NCI-H1417 (cell line): ENCODE measurements around the gene MEP1B.
"Not testable (repeated sequence)": the region's sequence is repeated elsewhere in the genome, so short reads cannot be mapped to it uniquely, and the experiment has no call there.

ENCODE experiments used
- DNase-seq, 3 experiments: peaks; one replicate each; lab custom pipeline; 2025; lab: John Stamatoyannopoulos, UW

Gene MEP1B

DNA sequence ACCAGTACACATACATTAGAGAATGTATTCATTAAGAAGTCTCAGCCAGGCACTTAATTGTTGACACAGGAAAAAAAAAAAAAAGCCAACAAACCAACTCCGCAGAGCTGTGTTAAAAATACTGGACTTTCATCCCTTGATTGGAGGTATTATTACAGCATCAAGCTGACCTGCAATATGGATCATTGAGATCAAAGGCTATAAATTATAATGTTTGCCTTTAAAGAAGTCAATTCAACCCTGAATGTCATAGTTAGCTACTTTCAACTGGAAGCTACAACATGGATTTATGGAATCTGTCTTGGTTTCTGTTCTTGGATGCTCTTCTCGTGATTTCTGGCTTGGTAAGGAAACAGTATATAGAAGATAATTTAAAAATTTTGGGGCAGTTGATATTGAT is at the start of gene MEP1B:
TSS of gene MEP1B (plus strand) at position 250 of the 400 bp plus-strand sequence. CDS start at position 282, 32 bp downstream.
- peak in 1 of 3 experiments; percentile 53 for DNase-seq

DNA sequence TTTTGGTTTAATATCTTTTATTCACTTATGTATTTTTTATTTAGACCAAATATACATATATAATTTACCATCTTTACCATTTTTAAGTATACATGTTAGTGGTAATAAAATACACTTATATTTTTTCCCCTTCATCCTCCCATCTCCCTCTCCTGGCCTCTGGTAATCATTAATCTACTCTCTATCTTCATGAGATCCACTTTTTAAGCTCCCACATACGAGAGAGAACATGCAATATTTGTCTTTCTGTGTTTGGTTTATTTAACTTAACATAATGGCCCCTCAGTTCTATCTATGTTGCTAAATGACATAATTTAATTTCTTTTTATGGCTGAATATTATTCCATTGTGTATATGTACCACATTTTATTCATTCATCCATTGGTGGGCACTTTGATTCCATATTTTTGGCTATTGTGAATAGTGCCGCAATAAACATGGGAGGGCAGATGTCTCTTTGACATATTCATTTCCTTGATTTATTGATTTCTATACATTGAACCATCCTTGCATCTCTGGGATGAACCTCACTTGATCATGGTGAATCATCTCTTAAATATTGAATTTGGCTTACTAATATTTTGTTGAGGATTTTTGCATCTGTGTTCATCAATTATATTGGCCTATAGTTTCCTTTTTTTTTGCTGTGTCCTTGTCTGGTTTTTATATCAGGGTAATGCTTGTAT is 41.5 kb upstream of the MEP1B start:
- DNase-seq: no peak

DNA sequence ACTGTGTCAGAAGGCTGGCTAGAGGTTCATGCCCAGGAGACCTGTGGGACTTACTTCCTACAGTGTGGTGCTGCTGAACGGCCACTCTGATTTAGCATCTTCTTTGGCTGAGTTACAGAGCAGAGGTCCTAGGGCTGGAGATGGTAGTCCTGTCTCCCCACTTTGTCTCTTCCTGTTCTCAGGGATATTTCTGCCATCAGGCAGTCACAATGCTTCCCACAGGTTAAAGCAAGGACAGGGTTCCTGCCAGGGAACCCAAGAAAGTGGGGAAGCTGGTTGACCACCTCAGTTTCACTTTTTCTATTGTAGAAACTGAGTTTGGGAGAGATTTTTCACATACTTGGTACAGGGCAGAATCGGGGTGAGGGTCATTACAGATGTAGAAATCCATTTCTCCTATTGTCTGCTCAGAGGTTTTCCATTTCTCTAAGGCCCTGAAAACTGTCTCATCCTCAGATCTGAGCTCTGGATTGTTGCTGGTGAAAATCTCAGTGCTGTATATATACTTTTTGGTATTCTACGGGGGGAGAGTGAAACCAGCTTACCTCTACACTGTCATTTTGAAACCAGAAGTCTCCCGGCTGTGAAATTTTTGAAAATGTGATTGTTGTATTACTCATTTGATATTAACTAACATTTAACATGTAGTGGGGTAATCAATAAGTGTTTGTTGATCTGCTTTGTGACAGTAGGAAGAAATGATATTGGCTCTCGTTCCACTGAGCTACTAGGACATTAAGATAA is 37.0 kb upstream of the MEP1B start:
- DNase-seq: no peak

DNA sequence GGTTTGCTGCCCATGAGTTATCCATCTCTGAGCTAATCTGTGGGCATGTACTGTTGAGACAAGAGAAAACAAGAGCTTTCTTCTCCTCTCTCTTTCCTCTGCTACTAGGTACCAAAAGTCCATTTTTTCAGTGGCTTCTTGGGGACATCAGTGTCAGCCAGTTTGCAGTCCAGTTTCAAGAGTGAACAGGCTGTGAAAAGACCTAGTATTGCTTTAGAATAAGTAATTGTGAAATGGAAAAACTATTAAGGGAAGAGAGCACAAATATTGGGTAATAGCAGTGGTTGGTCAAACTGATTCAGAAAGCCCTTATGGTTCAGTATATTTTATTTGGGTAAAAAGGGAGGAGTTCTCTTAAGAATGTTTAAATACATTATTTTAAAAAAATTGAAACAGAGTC is 33.0 kb upstream of the MEP1B start:
- DNase-seq: no peak

DNA sequence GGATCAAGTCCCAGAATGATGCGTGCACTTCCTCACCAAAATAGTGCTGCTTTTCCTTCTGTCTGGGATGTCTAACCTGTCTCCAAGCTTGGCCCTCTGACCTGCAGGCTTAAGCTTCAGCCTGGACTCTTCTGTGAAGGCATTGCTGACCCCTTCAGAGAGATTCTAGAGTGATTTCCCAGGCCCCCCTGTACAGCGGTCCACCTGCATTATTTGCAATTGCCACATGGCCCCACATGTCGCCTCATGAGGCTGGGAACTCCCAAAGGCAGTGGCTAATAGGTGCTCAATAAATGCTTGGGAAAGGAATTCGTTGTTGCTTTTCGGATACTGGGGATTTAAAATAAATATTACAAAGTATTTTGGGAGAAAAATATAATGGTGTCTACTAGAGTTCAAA is 32.3 kb upstream of the MEP1B start:
- DNase-seq: no peak

DNA sequence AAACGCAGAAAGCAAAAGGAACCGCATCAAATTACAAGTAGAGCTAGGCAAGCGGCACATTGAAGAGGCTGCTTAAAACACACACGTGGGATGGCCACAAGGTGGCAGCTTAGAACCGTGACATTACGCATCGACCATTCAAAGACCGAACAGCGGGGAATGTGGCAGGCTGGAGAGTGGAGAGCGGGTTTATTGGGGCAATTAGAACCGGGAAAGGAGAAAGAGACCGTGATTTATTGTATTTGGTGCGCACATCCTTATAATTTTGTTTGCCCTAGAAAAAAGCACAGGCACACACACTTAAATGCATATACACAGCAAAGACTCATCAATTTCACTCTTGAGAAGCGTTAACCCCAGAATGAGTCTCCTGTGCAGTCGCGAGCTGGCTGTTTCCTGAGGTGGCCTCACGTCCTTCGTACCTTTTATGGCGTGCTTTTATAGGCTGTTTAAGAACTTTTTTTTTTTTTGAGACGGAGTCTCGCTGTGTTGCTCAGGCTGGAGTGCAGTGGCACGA is 31.7 kb upstream of the MEP1B start:
- DNase-seq: peak; percentile 90 to 99 (median 92)

DNA sequence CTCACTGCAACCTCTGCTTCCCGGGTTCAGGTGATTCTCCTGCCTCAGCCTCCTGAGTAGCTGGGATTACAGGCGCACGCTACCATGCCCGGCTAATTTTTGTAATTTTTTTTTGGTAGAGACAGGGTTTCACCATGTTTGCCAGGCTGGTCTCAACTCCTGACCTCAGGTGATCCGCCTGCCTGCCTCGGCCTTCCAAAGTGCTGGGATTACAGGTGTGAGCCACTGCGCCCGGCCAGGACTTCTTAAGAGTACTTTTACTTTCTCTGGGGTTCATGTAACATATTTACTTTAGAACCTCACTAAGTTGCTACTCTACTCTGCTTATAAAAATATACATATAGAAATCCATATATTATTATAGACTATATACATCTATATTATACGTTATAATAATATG is 31.2 kb upstream of the MEP1B start:
- DNase-seq: not testable (repeated sequence)

DNA sequence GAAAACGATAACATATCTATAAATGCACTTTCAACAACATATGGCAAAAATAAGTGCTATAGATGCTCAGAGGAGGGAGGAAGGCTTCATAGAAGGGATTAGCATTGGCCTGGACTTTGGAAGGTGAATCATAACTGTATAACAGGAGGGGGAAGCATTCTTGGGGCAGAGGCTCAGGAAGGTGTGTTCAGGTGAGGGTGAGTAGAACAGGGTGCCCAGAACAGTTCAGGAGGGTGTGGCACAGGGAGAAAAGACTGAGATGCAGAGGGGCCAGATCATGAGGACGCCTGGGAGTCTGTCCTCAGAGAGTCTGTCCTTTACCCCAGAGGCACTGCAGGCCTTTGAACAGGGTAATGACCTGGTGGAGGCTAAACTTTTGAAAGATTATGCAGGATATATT is 29.3 kb upstream of the MEP1B start:
- DNase-seq: no peak

DNA sequence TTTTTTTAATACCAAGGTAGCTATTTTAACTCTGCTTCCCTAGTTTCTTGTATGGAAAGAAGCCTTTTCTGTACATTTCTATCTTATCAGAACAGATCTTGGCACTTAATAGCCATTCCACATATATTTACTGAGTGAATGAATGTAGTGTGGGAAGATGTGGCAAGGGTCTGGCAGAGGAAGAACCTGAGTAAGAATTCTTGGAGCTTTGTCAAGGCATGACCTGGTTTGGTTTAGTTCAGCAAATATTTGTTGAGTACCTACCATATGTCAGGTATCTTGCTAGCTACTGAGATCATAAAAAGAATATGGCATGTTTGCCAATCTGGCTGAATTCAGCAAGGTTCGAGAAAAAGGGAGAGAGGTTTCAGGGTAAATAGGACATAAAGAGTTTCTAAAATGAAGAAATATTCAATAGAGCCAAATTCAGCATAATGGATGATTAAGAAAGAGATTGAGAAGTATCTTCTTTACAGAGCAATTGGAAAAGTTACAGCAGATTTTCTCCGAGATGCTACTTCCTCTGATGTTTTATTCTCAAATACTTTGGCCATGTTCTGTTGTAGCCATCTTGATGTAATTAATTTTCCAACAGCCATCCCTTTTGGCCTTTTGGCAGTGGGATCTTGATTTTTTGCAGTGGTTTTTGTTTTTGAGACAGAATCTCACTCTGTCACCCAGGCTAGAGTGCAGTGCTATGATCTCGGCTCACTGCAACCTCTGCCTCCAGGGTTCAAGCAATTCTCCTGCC is 21.7 kb upstream of the MEP1B start:
- DNase-seq: no peak

DNA sequence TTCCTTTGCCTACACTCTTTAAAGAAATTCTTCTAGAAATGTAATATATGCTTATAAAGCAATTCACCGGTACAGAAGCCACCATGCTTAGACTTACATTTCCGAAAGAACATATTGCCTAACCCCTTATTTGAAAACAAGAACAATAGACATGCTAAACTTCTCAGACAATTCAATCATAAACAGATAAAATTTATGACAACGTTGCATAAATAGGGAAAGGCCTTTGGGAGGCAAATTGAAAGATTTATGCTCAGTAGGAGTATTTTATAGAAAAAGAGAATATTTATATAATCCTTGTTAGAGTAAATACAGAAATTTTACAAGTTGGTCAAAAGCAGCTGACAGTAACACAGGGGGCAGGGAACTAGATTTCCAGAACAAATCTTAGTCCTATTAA is 16.2 kb upstream of the MEP1B start:
- DNase-seq: no peak

DNA sequence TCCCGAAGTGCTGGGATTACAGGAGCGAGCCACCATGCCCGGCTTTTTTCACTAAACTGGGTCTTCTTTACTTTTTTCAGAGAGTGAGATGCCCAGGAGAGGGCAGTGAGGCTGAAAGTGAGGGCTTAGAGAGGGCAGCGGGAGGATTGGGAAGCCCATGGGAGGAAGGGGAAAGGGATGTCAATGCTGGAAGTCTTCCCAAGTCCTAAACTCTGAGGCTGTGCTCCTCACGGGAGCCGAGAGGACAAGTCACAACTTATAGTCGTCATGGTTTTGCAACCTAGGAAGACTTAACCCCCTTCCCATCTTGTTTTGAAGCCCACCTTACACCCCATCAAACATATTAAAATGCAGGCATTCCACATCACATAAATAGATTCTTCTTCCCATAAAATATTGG is 15.1 kb upstream of the MEP1B start:
- no peak for DNase-seq

DNA sequence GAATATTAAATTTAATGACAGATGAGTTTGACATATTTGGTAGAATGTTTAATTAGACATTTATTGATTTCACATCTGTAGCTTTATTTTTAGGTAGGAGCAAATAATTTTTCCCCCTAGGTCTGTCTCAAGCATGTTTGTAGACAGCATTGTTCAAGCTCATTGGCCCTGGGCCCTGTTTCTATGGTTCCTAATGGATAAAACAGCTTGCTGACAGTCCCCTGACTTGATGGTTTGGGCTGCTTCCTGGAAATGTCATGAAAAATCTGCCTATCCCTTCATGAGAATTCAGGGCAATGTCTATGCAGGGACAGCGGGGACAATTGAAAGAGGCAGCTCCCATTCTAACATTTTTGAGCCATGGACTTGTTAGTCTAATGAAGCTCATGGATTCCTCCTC is 14.6 kb upstream of the MEP1B start:
- DNase-seq: peak in 1 of 3 experiments; percentile 18

DNA sequence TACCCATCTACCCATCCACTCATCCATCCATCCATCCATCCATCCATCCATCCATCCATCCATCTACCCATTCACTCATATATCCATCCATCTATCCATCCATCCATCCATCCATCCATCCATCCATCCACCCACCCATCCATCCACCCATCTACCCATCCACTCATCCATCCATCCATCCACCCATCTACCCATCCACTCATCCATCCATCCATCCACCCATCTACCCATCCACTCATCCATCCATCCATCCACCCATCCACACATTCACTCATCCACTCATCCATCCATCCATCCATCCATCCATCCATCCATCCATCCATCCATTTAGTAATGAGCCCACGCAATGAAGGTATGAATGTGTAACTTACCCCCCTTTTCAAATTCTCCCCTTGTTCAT is 13.1 kb upstream of the MEP1B start:
- DNase-seq: not testable (repeated sequence)

DNA sequence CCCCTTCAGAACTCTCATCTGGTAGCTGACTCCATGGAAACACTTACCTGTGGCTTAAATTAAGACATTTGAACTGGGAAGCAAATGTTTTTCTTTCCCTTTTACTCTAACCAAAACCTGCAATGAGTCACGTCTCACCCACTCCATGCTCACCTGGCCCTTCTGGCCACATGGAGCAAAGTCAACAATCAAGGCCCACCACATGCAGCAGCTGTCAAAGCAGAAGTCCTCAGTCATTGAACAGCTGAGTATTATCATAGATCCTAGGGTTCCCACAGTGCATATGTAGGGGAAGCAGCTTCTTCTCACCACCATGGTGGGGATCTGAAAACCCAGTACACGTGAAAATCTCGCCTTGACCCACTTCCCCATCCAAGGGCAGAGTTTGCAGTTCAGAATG is 12.3 kb upstream of the MEP1B start:
- DNase-seq: peak in 2 of 3 experiments; percentile 40 to 78

DNA sequence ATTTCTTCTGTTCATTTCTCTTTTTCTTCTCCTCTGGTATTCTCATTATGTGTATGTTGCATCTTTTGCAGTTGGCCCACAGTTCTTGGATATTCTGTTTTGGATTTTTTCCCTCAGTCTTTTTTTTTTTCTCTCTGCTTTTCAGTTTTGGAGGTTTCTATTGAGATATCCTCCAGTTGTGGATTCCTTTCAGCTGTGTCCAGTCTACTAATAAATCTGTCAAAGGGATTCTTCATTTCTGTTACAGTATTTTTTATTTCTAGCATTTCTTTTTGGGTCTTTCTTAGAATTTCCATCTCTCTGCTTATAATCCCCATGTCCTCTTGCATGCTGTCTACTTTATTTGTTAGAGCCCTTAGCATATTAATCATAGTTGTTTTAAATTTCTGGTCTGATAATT is 6.3 kb upstream of the MEP1B start:
- DNase-seq: no peak

DNA sequence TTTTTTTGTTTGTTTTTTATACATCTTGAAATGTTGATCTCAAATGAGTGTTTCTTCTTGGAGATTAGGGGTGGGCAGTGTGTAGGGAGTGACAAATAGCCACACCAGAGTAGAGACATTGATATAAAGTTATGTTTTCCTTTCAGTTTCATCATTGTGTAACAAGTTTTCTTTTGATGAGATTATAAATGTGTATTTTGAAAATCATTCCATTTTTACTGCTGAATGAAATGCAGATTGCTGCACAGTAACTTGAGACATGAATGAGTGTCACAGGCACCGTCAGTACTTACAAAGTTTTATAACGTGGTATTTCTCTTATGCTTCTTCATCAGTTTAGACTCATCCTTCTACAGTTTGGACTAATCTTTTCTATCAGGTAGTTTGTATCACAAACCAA is 370 bp downstream of the MEP1B start:
- no peak for DNase-seq

DNA sequence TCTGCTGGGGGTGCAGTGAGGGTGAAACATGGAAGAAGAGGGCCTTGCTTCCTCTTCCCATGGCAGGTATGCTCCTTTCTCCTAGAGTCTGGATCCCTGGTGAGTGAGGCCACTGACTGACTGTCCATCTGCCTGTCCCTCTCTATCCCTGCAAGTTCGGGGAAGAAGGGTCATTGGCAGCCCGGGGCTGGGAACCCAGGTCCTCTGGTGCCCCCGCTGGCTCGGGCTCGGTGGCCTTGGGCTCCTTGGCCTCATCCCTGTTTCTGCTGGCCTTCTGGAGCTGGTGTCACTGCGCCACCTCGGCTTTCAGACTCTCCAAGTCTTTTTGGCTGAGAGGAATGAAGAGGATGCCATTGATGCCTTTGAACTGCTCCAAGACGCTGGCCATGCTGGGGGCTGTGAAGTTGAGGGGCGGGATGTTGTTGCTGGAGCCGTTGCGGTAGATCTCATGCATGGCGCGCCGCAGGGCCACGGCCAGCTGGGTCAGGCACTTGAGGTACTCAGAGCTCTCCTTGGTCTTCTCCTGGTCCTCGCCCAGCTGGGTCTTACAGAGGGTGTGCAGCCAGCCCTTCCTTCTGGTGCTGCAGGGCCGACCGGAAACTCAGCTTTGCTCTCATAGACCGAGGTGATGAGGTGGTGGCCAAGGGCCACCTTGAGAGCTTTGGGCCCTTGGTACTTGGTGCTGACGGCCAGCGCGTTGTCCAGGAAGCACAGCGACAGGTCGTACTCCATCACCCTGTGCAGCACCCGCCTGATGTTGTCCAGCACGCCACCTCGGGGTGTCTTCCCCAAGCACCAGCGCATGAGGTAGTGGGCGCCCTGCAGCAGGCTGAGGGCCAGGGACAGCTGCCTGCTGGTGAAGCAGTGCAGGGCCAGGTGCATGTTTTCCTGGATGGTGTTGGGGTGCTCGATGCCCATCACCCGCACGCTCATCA is 6.3 kb downstream of the MEP1B start:
- DNase-seq: no peak

DNA sequence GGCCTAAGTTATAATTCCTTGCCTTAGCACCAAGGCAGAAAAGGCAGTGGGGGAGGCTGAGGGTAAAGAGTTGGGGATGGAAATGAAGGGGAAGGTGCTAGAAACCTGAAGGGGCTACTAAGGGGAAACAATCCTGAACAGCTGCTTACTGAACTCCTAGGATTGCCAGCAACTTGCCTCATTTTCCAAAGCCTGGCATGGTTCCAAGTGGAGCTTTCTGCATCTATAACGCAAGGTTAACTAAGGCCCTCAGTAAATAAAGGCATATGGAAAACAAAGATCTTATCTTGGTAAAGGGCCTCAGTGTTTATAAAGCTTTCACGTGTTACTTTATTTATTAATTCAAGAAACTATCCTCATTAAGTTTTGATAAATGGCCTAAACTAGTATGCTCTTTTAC is 10.9 kb downstream of the MEP1B start:
- peak; percentile 16 to 83 (median 61) for DNase-seq

DNA sequence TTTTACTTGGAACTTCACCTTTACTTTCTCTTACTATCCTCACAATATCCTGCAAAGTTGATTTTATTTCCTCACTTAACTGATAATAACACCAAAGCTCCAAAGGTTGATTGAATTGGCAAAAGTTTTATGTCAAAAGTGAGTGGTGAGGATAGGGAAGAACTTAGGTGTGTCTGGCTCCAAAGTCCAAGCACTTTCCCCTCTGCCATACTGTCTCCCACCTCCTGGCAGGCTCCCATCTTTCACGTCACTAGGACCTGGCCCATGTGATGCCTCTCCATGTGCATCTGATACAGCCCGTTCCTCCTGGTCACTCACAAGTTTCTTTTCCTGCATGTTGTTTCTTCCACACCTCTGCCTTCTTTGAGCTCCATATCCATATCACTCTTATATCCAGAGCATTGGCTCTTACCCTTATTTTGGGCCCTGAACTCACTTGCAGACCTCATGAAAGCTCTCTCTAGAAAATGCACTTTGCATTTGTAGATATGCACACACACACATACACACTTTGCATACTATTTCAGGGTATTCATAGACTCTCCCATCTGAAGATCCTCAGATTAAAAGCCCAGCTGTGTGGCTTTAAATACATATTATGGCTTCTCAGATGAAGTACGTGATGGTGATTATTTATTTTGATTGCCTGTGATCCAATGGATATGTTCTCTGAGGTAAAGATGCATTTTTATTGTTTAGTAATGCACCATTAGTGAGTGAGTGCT is 12.3 kb downstream of the MEP1B start:
- DNase-seq: no peak

DNA sequence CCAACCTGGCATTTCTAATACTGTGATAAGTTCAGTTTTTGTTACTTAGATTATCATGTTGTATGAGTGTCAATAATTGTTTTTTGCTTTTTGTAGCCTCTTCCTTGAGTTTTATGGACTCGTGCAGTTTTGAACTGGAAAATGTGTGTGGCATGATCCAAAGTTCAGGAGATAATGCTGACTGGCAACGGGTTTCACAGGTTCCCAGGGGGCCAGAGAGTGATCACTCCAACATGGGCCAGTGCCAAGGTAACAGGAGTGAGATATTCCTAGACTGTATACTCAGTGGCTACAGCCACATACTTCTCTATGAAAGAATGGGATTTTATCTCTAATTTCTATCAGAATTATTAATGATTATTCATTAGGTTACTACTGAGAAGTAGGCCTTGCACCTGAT is 18.2 kb downstream of the MEP1B start:
- DNase-seq: no peak

DNA sequence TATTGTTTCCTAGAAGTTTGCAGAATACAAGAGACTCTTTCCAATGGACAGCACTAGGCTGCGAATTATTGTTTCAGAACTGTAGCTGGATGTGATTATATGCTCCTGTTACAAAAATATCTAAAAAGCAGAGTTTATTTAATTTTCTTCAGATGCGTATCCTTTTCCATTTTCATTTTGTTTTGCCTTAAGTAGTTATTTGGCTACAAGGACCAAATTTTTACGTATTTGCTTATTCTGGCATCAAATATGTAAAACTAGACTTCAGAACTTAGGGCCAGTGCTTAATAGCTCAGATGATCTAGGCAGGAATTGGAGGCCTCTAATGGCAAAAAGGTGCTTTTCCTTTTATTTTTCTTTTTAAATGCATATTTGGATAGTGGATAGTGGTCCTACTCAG is 18.7 kb downstream of the MEP1B start:
- no peak for DNase-seq
